Measurements from ENCODE around the gene LGALS16.

DNA sequence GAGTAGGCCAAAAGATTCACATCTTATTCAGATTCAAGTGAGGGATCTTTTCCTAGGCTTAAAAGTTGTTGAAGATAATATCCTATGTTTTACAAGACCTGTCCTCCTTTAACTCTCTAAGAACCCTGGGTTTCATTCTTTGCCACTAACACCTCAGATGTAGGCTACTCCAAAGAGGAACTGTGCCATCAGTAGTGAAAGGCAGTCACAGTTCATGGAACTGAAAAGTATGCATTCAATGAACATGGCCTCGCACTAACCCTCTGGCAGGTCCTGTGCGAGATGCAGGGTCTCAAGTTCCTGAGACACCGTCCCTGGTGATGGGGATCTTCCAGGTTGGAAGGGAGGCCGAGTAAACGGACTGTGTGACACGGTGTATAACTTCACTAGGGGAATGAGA is 52.9 kb downstream of the LGALS16 start:
- TF ChIP-seq, protein P1, sequence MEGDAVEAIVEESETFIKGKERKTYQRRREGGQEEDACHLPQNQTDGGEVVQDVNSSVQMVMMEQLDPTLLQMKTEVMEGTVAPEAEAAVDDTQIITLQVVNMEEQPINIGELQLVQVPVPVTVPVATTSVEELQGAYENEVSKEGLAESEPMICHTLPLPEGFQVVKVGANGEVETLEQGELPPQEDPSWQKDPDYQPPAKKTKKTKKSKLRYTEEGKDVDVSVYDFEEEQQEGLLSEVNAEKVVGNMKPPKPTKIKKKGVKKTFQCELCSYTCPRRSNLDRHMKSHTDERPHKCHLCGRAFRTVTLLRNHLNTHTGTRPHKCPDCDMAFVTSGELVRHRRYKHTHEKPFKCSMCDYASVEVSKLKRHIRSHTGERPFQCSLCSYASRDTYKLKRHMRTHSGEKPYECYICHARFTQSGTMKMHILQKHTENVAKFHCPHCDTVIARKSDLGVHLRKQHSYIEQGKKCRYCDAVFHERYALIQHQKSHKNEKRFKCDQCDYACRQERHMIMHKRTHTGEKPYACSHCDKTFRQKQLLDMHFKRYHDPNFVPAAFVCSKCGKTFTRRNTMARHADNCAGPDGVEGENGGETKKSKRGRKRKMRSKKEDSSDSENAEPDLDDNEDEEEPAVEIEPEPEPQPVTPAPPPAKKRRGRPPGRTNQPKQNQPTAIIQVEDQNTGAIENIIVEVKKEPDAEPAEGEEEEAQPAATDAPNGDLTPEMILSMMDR (IDR thresholded peaks at IDR 0.05; ENCODE audit: extremely low read depth in 1 of 2, insufficient read depth in 1 of 2, low read depth in 1 of 2, low read length in 2 of 2), result no peak
- TF ChIP-seq POLR2AphosphoS5 (IDR thresholded peaks at IDR 0.05; ENCODE audit: insufficient read depth, low read depth, low read length), result no peak
- no peak for TF ChIP-seq FOS (IDR thresholded peaks at IDR 0.05; ENCODE audit: borderline replicate concordance, insufficient read depth, low read length)
- TF ChIP-seq POLR2A (IDR thresholded peaks at IDR 0.05; ENCODE audit: low read depth, low read length), result no peak
- no peak for TF ChIP-seq EZH2 (IDR thresholded peaks at IDR 0.05; ENCODE audit: borderline replicate concordance, low read depth, low read length, severe bottlenecking)
- TF ChIP-seq, protein P2, sequence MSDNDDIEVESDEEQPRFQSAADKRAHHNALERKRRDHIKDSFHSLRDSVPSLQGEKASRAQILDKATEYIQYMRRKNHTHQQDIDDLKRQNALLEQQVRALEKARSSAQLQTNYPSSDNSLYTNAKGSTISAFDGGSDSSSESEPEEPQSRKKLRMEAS (IDR thresholded peaks at IDR 0.05; ENCODE audit: insufficient read depth, insufficient read length), result no peak
- no peak for TF ChIP-seq JUN (IDR thresholded peaks at IDR 0.05; ENCODE audit: borderline replicate concordance, insufficient read depth, insufficient read length, low read depth)

Data from endothelial cell of umbilical vein (primary cell).